Esophagus muscularis mucosa (tissue), 4 donors: ENCODE measurements around the gene LYL1. TPM values are rescaled to one million over a fixed set of nuclear protein-coding genes. Genes with fewer than 3 reads are reported as not detected.

ENCODE experiments used
- DNase-seq: peaks from one replicate; pipeline ENCODE4 v3.0.0-alpha.2; 2017; ENCODE audit errors: extremely low spot score
- H3K27ac ChIP-seq, 4 donors: fragments of 200-600 bp; sonication (generic); replicated peaks in 1 of 4; 1 replicate in 3 of 4; 2 replicates in 1 of 4; pipeline ENCODE4 v1.5.1; 2016 to 2019; ENCODE audit warnings: mild to moderate bottlenecking in 1 of 4
- H3K27me3 ChIP-seq, 4 donors: fragments of 200-600 bp; sonication (generic); one replicate each; pipeline versions ENCODE4 v1.5.1 to v1.6.0; 2016 to 2019
- H3K36me3 ChIP-seq, 4 donors: fragments of 200-600 bp; sonication (generic); one replicate each; pipeline ENCODE4 v1.5.1; 2016 to 2019
- H3K4me1 ChIP-seq, 4 donors: fragments of 200-600 bp; sonication (generic); one replicate each; pipeline ENCODE4 v1.5.1; 2016 to 2019
- H3K4me3 ChIP-seq, 4 donors: fragments of 200-600 bp; sonication (generic); 1 replicate in 2 of 4; 2 replicates in 2 of 4; pipeline ENCODE4 v1.5.1; 2016 to 2019; ENCODE audit warnings: mild to moderate bottlenecking in 4 of 4, moderate library complexity in 1 of 4
- H3K9me3 ChIP-seq, 4 donors: fragments of 200-600 bp; sonication (generic); 1 replicate in 3 of 4; 2 replicates in 1 of 4; pipeline ENCODE4 v1.5.1; 2016 to 2019
- CTCF ChIP-seq, 3 experiments: fragments of 200-600 bp in 2 of 3; fragments of 450-650 bp in 1 of 3; sonication (generic) in 2 of 3; IDR thresholded peaks; one replicate each; pipeline ENCODE4 v1.5.1; 2017 to 2019; ENCODE audit warnings: antibody characterized with exemption in 3 of 3, mild to moderate bottlenecking in 2 of 3, moderate library complexity in 1 of 3
- EP300 ChIP-seq: sonication (generic); formaldehyde crosslinking; IDR thresholded peaks from one replicate; pipeline ENCODE4 v1.6.1; 2017; ENCODE audit warnings: antibody characterized with exemption
- POLR2A ChIP-seq: fragments of 450-650 bp; IDR thresholded peaks from one replicate; pipeline ENCODE4 v1.6.1; 2017; ENCODE audit warnings: antibody characterized with exemption, moderate library complexity, mild to moderate bottlenecking, low read depth
- POLR2AphosphoS5 ChIP-seq, 2 donors: sonication (generic); formaldehyde crosslinking; IDR thresholded peaks; one replicate each; pipeline ENCODE4 v1.6.1; 2017; ENCODE audit warnings: antibody characterized with exemption in 2 of 2
- WGBS: methylation state at CpG from one replicate; pipeline ENCODE4 v1.1.5; 2018; 5-methylcytosine and 5-hydroxymethylcytosine counted together
- intact Hi-C: fragments of 100-400 bp; cut with DNase I; formaldehyde crosslinking; loops from one replicate; pipeline ENCODE4 v1.15.1; 2023
- total RNA-seq, 4 donors: library from RNA; depleted of rRNA; stranded (reverse); fragments of >200 nt; gene quantifications; one replicate each; pipeline versions ENCODE4 v1.1.0 to v1.2.1, GENCODE V29; 2016

LYL1 gene
- total RNA-seq, 4 donors from 2014 or later, result 11.9 to 20.2 (median 17.0) TPM

DNA sequence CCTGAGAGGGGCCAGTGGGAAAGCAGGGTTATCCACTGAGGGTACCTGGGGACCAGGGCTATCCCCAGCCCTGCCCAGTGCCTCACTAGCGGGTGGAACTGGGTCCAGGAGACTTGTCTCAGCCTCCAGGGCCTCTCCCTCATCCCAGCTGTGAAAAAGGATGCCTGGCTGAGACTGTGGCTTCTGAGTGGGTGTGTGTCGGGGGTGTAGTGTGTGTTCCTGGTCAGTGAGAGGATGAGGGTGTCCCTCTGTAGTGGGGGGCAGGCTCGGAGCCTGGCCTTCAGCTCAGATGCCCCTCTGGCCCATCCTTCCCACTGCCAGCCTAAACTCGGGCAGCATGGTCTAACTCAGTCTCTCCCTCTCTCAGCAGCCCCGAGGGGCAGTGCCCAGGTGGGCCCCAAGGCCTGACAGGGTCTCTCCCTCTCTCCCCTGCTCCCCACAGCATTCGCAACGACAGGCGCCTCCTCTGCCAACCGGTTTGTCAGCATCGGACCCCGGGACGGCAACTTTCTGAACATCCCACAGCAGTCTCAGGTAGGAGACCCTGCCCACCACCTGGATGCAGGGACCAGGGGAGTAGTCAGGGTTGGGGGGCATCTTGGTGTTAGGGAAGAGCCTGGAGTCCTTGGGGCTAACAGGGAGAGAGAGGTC lies 12.7 kb downstream of the LYL1 start:
- Histone ChIP-seq H3K4me1 (peaks cover 62 to 81% (median 78%) of the 10 kb centered on the region in 4 donors), H3K27ac (peak overlapping the region; percentile 79 to 90 (median 86)), H3K9me3 (no peaks in the 10 kb centered on the region), H3K4me3 (no peak overlapping the region), H3K36me3 (peaks cover 5 to 48% (median 35%) of the 10 kb centered on the region in 4 donors), H3K27me3 (no peaks in the 10 kb centered on the region)
- TF ChIP-seq POLR2A, result no peak
- no peak for DNase-seq
- WGBS, result 78% methylated on average over 7 of the region's 12 CpGs
- intact Hi-C loops, result loop anchor here (2.0 kb wide), 1 partner anchor 27 kb away; no protein-coding TSS in a partner anchor

DNA sequence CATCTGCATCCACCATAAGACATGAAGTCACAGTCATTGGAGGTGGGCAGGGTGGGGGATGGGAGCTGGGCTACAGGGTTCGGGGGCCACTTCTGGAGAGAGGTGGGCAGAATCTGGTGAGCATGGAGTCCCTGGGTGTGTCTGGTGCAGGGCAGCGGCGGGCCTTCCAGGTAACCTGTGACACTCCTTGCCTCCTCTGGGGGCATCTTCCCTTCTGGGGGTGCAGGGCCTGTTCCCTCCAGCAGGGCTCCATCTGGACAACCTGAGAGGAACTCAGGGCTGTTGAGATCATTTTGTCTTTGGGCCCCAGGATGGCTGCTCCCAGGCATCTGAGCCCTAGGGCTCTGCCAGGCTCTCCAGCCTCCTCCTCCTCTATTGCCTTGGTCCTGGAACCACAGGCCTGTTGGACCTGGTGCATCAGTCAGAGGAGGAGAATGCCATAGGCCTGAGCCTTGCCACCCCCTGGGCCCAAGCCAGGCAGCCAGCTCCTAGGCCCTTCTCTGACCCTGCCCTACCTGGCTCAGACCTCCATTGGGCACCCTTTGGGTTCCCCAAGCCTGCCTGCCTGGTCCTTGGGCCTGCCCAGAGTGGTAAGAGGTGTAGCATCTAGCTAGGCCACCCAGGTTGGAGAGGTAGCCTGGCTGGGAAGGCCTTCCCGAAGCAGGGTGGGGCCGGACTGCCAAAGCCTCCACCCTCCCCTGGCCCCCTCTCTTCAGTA lies 13.4 kb downstream of the LYL1 start:
- DNase-seq, result no peak
- no peak for TF ChIP-seq EP300
- TF ChIP-seq CTCF (IDR thresholded peaks at IDR 0.05), result peak in 1 of 3 experiments; percentile 32
- no peak for TF ChIP-seq POLR2AphosphoS5 (IDR thresholded peaks at IDR 0.05)
- no peaks in the 10 kb centered on the region for H3K27me3 ChIP-seq
- H3K27ac ChIP-seq, result peak overlapping the region; percentile 79 to 90 (median 86)
- peaks cover 55 to 74% (median 71%) of the 10 kb centered on the region in 4 donors for H3K4me1 ChIP-seq
- intact Hi-C loops, result no loop called here
- H3K4me3 ChIP-seq, result no peak overlapping the region
- H3K36me3 ChIP-seq, result peaks cover 0 to 45% (median 29%) of the 10 kb centered on the region in 4 donors
- WGBS, result 91% methylated on average over 5 of the region's 5 CpGs
- H3K9me3 ChIP-seq, result no peaks in the 10 kb centered on the region

- H3K27ac ChIP-seq, result peak overlapping the region; percentile 40 to 90 (median 63)
- H3K4me1 ChIP-seq, result peaks cover 44 to 65% (median 63%) of the 10 kb centered on the region in 4 donors
- intact Hi-C loops, result no loop called here
These were observed 14.7 kb downstream of the LYL1 start for GRCh38 chr19:13087795-13088537.

GRCh38 chr19:13087295-13087694 lies 15.4 kb downstream of the LYL1 start:
- Histone ChIP-seq H3K4me3 (no peak overlapping the region), H3K36me3 (peaks cover 5 to 65% (median 45%) of the 10 kb centered on the region in 4 donors), H3K27me3 (no peaks in the 10 kb centered on the region), H3K4me1 (peaks cover 42 to 65% (median 64%) of the 10 kb centered on the region in 4 donors), H3K27ac (peak overlapping the region in 2 of 4 donors; percentile 30 to 90), H3K9me3 (no peaks in the 10 kb centered on the region)
- intact Hi-C loops, result no loop called here
- DNase-seq, result no peak
- 90% methylated on average over 12 of the region's 12 CpGs for WGBS
- TF ChIP-seq POLR2A (no peak), CTCF (IDR thresholded peaks at IDR 0.05) (no peak), POLR2AphosphoS5 (IDR thresholded peaks at IDR 0.05) (no peak), EP300 (no peak)

More at GRCh38 chr19:13087795-13088537, 14.7 kb downstream of the LYL1 start:
- 90% methylated on average over 35 of the region's 37 CpGs for WGBS
- DNase-seq, result no peak
- H3K9me3 ChIP-seq, result no peaks in the 10 kb centered on the region
- no peak for TF ChIP-seq POLR2A
- no peak for TF ChIP-seq CTCF (IDR thresholded peaks at IDR 0.05)
- TF ChIP-seq EP300, result no peak
- no peak for TF ChIP-seq POLR2AphosphoS5 (IDR thresholded peaks at IDR 0.05)
- no peaks in the 10 kb centered on the region for H3K27me3 ChIP-seq
- peaks cover 5 to 58% (median 42%) of the 10 kb centered on the region in 4 donors for H3K36me3 ChIP-seq
- no peak overlapping the region for H3K4me3 ChIP-seq

DNA sequence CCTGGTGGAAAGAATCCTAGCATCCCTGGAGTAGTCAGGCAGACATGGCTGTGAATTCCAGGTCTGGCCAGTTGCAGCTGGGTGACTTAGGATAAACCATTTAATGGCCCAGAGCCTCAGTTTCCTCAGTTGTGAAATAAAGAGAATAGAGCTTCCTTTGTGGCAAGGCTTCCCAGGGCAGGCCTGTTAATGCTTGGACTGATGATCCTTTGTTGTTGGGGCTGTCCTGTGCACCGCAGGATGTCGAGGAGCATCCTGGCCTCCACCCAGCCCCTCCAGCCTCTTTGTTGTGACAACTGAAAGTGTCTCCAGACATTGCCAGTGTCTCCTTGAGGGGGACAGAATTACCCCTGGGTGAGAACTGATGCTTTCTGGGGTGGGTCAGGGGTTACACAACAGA lies 16.3 kb downstream of the LYL1 start:
- H3K27ac ChIP-seq, result peak overlapping the region; percentile 1 to 40 (median 20)
- peaks cover 5 to 72% (median 51%) of the 10 kb centered on the region in 4 donors for H3K36me3 ChIP-seq
- H3K27me3 ChIP-seq, result no peaks in the 10 kb centered on the region
- no peak overlapping the region for H3K4me3 ChIP-seq
- peaks cover 41 to 65% (median 64%) of the 10 kb centered on the region in 4 donors for H3K4me1 ChIP-seq
- 36% methylated on average over 2 of the region's 2 CpGs for WGBS
- intact Hi-C loops, result no loop called here
- DNase-seq, result no peak
- no peaks in the 10 kb centered on the region for H3K9me3 ChIP-seq
- TF ChIP-seq EP300 (no peak), CTCF (IDR thresholded peaks at IDR 0.05) (no peak), POLR2AphosphoS5 (IDR thresholded peaks at IDR 0.05) (no peak), POLR2A (no peak)
